GM19468 (cell line): ENCODE measurements around the gene KIFBP.
"Not testable (repeated sequence)": the region's sequence is repeated elsewhere in the genome, so short reads cannot be mapped to it uniquely, and the experiment has no call there.

ENCODE experiments used
- ATAC-seq: cut with Tn5 transposase; IDR thresholded peaks from one replicate; pipeline ENCODE4 v1.9.1; 2021; ENCODE audit warnings: mild to moderate bottlenecking, moderate library complexity, moderate number of reproducible peaks; ENCODE audit not compliant: unreplicated experiment; ENCODE audit errors: extremely low read depth

The KIFBP gene

GRCh38 chr10:68992636-68993440 is 4.2 kb downstream of the KIFBP start:
- no peak for ATAC-seq

GRCh38 chr10:68997211-68997610 is 8.6 kb downstream of the KIFBP start:
- ATAC-seq = no peak

DNA sequence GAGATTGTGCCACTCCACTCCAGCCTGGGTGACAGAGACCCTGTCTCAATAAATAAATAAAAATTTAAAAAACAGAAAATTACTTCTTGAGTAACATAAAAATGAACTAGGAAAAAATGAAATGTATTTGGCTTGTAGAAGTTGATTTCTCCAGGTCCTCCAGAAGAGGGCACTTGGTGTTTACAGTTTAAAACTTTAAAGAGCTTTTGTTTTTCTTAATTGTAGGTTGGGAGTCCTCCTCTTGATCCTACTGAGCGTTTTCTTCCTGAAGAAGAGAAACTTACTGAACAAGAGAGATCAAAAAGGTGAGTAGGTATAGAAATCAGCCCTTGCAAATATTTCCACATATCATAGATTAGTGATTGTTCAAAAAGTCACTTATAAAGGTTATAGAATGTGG is 16.2 kb downstream of the KIFBP start:
- ATAC-seq = no peak

DNA sequence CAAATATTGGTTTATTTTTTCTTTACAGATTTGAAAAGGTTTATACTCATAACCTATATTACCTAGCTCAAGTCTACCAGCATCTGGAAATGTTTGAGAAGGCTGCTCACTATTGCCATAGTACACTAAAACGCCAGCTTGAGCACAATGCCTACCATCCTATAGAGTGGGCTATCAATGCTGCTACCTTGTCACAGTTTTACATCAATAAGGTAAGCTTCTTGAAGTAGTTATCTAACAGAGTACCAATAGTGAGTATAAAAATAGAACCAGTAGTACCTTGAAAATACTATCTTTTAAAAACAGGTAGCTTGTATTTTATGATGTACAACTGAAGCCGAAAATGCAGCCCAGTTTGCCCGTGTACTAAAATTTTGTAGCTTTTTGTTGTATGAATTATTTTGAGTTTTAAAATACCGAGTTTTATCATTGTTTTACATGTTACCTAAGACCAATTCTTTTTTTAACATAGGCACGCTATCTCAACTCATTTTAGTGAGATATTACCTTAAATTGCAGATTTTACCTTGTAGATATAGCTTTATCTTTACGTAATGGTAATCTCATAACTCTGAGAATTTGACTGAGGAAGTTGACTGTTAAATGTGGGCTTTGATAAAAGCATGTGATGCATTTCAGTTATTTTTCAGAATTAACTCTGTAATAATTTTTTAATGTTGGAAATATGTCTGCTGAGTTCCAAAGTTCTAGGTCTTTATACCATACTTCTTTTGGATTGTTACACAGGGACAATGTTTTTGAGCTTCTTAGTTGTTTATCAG is 17.3 kb downstream of the KIFBP start:
- ATAC-seq = no peak

DNA sequence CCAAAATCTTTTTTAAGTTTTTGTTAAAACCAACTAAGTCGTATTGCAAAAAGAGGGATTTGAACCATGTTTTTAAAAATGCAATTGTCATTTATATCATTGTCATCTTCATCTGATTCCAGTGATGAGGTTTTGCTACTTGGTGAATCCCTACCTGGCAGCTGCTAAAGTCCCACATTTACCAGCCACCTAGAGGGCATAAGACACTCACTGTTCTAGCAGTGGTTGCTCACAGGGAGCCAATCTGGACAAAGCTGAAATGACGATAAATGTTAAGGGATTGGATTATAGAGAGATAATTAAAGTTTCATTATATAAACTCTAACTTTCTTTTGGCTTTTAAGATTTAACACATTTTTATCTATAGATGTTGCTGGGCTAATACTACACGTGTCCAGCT is 18.7 kb downstream of the KIFBP start:
- ATAC-seq = no peak

DNA sequence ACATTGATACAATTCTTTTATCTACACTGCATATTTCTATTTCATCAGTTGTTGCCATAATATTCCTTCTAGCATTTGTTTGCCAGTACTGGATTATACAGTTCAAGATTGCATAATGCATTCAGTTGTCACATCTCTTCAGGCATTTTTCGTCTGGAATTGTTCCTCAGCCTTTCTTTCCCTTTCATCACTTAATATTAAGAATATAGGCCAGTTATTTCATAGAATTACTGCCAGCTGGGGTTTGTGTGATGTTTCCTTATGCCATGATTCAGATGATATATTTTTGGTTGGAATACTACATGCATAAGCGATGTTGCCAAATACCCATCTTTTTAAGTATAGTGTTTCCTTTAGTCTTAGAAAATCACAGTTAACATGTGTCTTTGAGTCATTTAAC is 20.8 kb downstream of the KIFBP start:
- no peak for ATAC-seq

- ATAC-seq = no peak
Measured at GRCh38 chr10:69010151-69010640, 21.6 kb downstream of the KIFBP start.

- not testable (repeated sequence) for ATAC-seq
Measured at GRCh38 chr10:69012778-69013177, 24.2 kb downstream of the KIFBP start.

DNA sequence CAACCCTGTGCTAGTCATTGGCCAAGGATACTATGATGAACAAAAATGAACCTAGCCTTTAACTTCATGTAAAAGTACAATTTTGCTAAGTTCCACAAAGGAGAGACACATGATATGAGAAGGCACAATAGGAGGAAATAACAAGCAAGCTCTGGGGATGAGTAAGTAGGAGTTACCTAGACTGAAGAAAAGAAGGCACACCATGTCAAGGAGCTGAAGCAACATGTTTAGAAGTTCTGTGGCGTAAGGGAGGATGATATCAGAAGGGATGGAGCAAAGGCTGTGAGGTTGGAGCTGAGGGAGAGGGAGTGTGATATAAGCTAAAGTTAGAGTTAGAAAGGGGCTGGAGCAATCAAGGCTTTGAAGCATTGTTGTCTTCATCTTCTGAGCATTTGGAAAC is 25.6 kb downstream of the KIFBP start:
- ATAC-seq = no peak

GRCh38 chr10:69018613-69019012 is 30.0 kb downstream of the KIFBP start:
- no peak for ATAC-seq

DNA sequence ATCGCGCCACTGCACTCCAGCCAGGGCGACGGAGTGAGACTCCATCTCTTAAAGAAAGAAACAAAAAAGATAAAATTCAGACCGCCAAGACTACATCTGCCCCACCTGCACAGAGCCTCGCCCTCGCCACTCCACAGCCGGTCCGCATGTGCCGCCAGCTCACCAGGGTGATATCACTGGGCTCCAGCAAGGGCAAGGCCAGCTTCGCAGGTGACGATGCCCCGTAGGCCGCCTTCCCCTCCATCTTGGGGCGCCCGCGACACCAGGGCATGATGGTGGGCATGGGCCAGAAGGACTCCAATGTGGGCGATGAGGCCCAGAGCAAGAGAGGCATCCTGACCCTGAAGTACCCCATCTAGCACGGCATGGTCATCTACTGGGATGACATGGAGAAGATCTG is 34.0 kb downstream of the KIFBP start:
- no peak for ATAC-seq

DNA sequence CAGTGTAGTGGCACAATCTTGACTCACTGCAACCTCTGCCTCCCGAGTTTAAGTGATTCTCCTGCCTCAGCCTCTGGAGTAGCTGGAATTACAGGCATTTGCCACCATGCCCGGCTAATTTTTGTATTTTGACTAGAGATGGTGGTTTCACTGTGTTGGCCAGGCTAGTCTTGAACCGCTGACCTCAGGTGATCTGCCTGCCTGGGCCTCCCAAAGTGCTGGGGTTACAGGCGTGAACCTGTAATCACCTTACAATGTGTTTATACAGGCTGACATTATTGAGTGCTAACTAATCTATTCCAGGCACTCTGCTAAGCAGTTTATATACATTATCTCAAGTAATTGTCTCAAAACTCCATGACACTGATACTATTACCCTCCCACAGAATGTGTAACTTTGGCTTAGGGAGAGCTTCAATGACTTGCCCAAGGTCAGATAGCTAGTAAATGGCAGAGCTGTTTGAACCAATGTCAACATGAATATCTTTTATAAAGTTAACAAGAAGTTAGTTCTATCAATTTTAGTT is 36.8 kb downstream of the KIFBP start:
- no peak for ATAC-seq

- no peak for ATAC-seq
Measured at GRCh38 chr10:69033256-69033655, 44.7 kb downstream of the KIFBP start.

DNA sequence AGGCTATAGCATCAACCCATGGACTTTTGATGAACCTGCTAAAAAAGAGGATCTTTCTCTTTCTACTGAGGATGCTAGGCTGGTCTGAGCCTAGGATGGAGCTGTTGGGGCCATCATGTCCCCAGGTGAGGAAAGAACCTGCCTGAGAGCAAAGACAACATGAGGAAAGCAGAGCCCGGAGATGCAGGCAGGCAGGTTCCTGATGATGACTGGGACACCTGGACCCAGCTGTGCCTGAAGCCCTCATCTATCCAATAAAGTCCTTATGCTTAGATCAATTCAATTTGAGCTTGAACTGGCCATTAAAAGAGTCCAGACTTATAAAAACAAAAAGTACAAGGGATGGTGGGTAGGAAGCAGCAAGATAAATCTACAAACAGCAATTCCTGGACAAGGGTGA is 48.9 kb downstream of the KIFBP start:
- no peak for ATAC-seq

GRCh38 chr10:69040904-69041303 is 52.3 kb downstream of the KIFBP start:
- ATAC-seq = not testable (repeated sequence)

- no peak for ATAC-seq
Measured at GRCh38 chr10:69042417-69042816, 53.8 kb downstream of the KIFBP start.

- no peak for ATAC-seq
Measured at GRCh38 chr10:69042838-69043237, 54.2 kb downstream of the KIFBP start.

- ATAC-seq = peak; percentile 49
Measured at GRCh38 chr10:69043931-69044531, 55.4 kb downstream of the KIFBP start.

DNA sequence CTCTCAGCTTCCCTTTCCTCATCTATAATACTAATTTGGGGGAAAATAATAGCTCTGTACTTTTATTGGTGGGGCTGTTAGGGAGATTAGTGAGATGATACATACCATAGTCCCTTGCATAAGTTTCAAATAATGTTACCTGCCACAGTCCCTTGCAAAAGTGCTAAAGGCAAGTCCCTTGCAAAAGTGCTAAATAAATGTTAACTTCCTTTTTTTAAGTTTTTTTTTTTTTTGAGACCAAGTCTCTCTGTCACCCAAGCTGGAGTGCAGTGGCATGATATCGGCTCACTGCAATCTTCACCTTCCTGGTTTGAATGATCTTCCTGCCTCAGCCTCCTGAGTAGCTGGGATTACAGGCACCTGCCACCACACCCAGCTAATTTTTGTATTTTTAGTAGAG is 55.9 kb downstream of the KIFBP start:
- no peak for ATAC-seq

DNA sequence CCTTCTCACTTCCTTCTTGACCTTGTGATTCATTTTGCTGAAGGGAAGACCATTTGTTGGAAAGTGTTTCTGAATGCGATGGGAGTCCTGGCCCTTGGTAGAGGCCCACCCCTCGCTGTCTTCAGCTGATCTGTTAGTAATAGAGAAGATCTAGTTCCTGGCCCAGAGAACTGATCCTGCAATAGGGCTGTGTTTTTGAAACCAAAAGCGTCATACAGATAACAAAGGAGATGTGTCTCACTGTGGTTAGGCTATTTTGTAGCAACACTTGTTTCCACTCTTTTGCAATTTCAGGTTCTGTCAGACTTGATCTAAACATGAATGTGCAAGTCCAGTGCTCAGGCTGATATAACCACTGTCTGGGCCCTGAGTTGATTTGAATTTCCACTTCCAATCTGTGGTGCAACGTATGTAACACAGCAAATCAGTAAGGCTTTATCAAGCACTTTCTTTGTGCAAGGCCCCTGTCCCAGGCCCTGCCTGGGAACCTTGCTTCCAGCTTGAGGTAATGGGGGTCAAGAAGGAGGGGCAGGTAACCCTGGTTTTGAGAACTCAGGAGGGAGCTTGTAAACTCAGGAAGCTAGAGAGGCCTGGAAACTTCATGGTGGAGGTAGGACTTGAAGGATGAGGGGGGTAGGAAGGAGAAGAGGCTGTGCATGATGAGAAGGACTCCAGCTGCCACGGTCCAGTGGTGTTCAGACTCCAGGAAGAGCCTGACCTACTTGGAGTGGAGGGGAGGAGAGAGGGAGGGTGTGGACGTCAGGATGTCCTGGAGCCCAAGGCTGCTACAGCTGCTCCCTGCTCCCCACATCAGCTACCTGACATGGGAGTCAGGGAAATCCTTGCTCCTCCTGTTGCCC is 57.1 kb downstream of the KIFBP start:
- peak; percentile 41 for ATAC-seq
